SH-SY5Y (cell line): Measurements from ENCODE around the gene ASAP2.

ENCODE experiments used
- GATA2 ChIP-seq: IDR thresholded peaks from 2 replicates; pipeline ENCODE4 v1.6.1; 2011; ENCODE audit warnings: mild to moderate bottlenecking, low read depth, low read length
- GATA3 ChIP-seq: IDR thresholded peaks from 2 replicates; pipeline ENCODE4 v1.6.1; 2011; ENCODE audit warnings: low read depth, mild to moderate bottlenecking, low read length, moderate library complexity

The ASAP2 gene

GRCh38 chr2:9385841-9386240 lies 179.2 kb downstream of the ASAP2 start:
- TF ChIP-seq GATA2 (no peak), GATA3 (no peak)

DNA sequence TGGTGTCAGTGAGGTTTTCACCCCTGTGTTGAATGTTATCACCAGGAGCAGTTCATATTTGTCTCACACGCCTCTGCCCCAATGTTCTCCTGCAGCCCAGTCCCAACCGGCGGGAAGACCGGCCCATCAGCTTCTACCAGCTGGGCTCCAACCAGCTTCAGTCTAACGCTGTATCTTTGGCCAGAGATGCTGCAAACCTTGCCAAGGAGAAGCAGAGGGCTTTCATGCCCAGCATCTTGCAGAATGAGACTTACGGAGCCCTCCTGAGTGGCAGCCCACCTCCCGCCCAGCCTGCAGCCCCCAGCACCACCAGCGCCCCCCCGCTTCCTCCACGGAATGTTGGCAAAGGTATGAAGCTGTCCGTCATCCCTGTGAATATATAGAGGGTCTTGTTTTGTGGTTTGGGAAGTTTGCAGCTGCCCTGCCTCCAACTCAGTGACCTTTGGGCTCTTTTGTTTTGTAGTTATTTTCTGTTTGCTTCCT lies 181.6 kb downstream of the ASAP2 start:
- TF ChIP-seq GATA3 (no peak), GATA2 (no peak)

DNA sequence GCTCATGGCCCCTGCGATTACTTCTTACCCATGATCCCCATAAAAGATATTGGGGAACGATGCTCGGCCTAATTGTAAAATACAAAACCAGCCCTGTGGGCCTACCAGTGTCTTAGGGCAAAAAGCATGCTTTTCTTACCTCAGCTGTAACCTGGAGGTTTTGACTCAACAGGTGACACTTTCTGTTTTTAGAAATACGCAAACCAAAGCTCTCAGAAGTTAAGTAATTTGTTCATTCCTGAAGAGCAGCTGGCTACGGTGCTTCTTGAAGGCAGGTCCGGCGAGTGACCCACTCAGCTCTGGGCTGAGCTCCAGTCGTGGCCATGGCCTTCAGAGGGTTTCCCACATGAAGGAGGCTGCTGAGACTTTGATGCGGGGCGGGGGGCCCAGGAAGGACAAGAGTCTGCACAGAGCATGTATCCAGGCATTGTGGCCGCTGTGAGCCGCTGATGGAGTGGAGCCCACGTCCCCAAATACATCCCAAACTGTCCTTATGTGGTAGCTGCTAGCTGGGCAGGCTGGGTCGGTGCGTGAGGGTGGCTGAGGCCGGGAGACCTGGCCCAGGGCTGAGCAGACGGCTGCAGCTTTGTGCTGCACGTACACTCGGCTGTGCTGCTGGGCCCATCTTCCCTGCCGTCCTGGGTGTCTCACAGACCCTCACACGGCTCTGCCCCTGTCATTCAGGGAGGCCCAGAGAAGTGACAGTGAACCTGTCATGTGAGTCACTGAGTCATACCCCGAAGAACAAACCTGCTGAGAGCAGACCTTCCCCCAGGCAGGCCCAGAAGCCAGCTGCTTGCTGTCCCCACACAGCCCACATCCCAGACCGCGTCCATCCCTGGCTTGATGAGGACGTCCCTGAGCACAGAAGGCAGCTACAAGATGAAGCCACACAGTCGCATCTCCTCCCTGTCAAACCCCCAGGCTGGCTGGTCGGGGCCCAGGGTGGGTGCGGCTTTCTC lies 182.6 kb downstream of the ASAP2 start:
- TF ChIP-seq GATA3 (no peak), GATA2 (no peak)

GRCh38 chr2:9390151-9390850 lies 183.7 kb downstream of the ASAP2 start:
- TF ChIP-seq GATA3 = no peak
- no peak for TF ChIP-seq GATA2

GRCh38 chr2:9390991-9391390 lies 184.4 kb downstream of the ASAP2 start:
- no peak for TF ChIP-seq GATA2
- no peak for TF ChIP-seq GATA3

DNA sequence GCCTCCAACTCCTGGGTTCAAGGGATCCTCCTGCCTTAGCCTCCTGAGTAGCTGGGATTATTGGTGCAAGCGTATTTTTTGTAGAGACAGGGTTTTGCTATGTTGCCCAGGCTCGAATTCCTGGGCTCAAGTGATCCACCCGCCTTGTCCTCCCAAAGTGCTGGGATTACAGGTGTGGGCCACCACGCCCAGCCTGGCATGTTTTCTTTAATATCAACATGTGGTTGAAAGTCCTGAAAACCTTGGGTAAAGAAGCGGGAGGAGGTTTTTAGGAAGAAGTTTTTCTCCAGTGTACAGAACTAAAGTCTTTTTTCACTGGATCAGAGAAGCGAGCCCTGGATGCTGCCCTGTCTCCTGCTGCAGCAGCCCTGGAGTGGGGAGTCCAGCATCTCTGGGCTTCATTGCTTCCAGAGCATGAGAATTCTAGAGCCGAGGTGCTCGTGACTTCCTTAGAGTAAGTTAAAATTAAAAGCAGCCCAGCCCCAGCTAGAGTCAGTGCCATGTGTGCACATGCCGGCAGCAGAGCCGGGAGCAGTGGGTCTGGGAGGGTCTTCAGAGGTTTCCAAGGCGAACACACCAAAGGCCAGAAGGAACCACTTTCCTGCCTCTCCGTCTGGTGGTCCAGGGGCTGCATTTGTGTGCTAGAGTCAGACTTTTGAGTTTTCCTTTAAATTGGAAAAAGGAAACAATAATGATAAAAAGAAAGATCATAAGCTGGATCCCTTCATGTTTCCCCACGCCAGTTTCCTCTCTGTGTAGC lies 185.5 kb downstream of the ASAP2 start:
- TF ChIP-seq GATA3 (no peak), GATA2 (no peak)

GRCh38 chr2:9392898-9393765 lies 186.5 kb downstream of the ASAP2 start:
- TF ChIP-seq GATA3 (no peak), GATA2 (no peak)

DNA sequence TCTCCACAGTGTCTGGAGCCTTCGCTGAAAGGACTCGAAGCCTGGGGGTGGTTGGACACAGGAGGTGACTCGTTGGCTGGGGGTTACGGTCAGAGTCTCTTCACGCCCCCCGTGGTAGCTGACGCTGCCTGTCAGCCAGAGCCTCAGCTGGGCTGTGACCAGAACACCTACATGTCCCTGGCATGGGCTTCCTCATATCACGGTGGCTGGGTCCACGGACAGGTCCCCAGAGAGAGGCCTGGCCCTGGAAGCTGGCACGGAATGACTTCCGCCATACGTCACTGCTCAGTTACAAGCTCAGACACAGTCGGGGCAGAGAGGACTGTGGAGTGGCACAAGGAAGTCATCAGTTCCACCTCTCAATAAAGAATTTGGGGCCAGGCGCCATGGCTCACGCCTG lies 188.2 kb downstream of the ASAP2 start:
- no peak for TF ChIP-seq GATA2
- TF ChIP-seq GATA3 = no peak

GRCh38 chr2:9397201-9397600 lies 190.6 kb downstream of the ASAP2 start:
- no peak for TF ChIP-seq GATA3
- TF ChIP-seq GATA2 = no peak

DNA sequence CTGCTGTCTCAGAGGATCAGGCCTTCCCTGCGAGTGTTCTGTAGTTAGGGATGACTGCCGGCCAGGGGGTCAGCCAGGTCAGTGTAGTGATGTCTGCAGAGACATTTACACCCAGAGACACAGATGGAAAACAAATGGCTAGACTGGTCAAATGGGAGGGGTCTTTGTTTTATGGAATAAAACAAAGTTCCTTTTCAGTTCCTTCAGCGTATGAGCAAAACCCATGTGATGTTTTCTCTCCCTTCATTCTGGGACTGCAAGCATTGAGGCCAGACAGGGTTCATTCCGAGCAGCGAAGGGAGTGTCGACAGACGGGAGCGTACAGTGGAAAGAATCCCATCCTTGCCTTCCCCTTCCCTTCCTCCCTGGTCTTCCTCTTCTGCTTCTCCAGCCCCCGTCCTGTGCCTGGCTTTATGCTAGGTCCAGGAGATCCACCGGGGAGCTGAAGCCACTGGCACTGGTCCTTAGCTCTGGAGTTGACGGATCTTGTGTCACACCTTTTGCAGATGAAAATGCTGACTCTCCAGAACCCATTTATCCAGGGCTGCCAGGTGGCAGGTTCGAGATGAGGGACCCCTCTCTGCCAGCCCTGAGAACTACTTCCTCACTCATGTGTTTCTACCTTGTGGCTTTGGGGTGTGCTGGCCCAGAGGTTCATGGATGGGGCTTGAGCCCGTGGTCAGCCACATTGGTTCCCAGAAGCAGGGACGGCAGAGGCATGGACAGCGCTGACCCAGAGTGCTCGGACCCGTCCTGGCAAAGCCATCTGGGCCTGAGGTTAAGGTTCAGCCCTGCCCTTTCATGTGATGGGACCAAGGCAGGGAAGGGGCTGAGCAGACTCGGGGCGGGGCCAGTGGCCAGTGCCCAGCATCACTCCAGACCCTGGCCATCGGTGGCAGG lies 192.5 kb downstream of the ASAP2 start:
- TF ChIP-seq GATA3 (no peak), GATA2 (no peak)

- TF ChIP-seq GATA2 (no peak), GATA3 (no peak)
Measured at GRCh38 chr2:9400268-9401058, 193.9 kb downstream of the ASAP2 start.
